NB4 (cell line): ENCODE data around the gene NPHS2.

Experiments used
- CTCF ChIP-seq: IDR thresholded peaks from one replicate; pipeline ENCODE4 v1.5.1; 2012; ENCODE audit warnings: low read depth, low read length
- MYC ChIP-seq: IDR thresholded peaks from 2 replicates; pipeline ENCODE4 v1.6.1; 2011; ENCODE audit warnings: low read depth, low read length
- POLR2A ChIP-seq: IDR thresholded peaks from 2 replicates; pipeline ENCODE4 v1.6.1; 2011; ENCODE audit warnings: mild to moderate bottlenecking; ENCODE audit not compliant: insufficient read length; ENCODE audit errors: extremely low read depth

DNA sequence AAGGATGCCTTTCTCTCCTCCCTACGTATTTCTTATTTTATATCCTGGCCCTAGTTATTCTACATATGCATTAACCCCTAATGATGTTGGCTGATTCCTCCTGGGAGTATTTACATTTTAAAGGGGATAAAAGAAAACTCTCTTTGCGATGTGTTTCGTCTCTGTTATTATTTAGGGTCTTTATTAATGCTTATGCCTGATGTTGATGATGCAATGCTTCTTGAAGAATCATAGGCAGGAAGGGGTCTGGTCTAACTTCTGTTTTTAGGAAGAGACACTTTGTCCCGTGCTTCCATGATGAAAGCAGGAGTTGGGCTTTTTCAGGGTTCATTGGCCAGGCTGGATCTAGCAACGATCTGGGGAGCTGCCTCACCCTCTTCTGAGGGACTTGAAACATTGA, 761 bp upstream of the NPHS2 start:
- TF ChIP-seq CTCF (no peak), POLR2A (no peak), MYC (no peak)
